Measurements from ENCODE around the gene STK33.

STK33 gene

GRCh38 chr11:8426076-8426475 lies 168.0 kb downstream of the STK33 start:
- no peak for DNase-seq (ENCODE audit: low read depth in 3 of 3)

- DNase-seq (ENCODE audit: low read depth in 3 of 3), result no peak
Measured at GRCh38 chr11:8415195-8415594, 178.8 kb downstream of the STK33 start.

- no peak for DNase-seq (ENCODE audit: low read depth in 3 of 3)
Measured at GRCh38 chr11:8408151-8408941, 185.7 kb downstream of the STK33 start.

- no peak for DNase-seq (ENCODE audit: low read depth in 3 of 3)
Measured at GRCh38 chr11:8403310-8403709, 190.7 kb downstream of the STK33 start.

DNA sequence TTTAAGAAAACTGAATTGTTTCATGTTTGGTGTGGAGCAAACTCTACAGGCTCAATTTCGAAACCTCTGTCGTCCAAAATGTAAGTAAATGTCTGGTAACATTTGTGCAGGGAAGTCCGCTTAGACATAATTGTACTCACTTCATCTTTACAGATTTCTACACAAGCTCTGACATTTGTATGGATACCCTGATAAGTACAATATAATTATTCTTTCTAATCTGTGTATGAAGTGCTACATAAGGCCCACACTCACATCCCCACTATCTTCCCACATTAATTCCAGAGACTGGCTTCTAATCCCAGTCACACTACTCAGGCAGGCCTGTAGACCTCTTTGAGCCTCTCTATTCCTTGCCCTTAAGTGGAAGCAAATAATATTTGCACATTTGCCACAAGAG lies 201.1 kb downstream of the STK33 start:
- DNase-seq (ENCODE audit: low read depth in 3 of 3), result no peak

GRCh38 chr11:8392166-8392565 lies 201.9 kb downstream of the STK33 start:
- DNase-seq (ENCODE audit: low read depth in 3 of 3), result no peak

- no peak for DNase-seq (ENCODE audit: low read depth in 3 of 3)
Measured at GRCh38 chr11:8390851-8391612, 203.0 kb downstream of the STK33 start.

DNA sequence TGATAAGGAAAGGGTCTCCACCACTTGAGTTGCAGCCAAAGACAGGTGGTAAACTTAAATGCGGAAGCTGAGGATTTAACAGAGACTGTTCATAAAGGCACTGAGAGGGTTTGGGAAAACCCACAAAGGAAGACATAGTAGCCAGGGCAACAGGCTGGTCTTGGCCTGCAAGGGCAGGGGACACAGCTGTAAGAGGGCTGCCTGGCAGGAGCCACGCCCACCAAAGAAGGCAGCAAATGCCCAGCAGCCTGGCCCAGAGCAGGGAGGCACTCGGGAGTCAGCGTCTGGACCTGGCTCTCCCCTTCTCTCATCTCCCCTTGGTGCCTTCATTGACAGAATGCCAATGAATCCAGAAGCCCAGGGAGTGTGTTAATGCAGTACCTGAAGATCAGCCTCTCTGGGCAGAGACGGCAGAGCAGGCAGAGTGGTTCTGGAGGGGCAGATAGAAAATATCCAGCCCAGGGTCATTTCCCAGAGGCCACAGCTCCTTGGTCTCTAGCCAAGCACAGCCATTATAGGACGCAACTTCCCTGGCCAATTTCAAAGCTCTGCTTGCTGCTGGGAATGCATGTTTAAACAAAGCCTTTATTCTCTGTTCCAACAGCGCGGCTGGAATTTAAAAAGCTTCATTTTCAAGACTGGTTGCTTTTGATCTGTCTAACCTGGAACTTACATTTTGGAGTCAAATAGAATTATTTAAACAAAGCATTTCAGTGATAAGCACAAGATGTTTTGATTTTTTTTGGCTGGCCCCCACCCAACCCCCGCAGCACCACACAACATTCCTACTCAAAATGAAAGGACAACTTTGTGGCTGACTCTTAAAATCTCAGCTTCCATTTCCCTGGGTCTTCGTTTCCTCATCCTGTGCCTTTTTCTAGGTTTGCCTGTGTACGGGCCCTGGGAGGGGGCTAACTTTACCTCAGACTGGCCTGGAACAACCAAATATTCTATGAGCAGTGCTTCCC lies 204.7 kb downstream of the STK33 start:
- DNase-seq (ENCODE audit: low read depth in 3 of 3), result no peak

DNA sequence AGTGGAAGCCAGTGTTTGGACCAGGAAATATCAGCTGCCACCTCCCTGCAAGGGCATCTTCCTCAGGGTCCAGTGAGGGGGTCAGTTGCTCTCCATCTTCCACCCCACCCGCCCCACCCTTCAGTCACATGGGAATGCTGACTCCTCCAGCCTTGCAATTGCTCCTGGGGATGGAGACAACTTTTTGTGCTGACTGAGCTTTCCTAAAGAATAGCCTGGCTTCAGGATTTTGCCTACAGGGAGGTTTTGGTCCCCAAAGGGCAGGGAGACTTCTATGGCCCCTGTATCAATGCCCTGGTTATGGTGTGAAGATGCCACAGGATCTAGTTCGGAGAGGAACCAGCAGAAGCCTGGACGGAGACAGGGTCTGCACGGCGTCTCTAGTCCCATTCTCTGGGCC lies 206.3 kb downstream of the STK33 start:
- no peak for DNase-seq (ENCODE audit: low read depth in 3 of 3)

DNA sequence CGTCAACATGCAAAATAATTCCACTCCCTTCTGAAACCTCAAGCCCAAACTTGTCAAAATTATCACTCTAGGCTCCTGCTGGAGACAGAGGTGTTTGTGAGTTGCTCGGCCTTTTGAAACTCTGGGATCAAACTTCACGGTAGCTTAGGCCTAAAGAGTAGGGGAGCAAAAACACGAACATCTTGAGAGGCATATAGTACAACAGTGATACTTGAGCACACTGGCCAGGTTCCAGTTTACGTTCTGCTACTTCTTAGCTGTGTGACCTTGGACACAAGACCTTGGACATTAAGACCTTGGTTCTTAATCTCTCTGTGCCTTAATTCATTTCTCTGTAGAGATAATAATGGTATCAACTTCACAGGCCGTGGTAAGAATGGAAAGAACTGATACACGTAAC lies 206.9 kb downstream of the STK33 start:
- no peak for DNase-seq (ENCODE audit: low read depth in 3 of 3)

DNA sequence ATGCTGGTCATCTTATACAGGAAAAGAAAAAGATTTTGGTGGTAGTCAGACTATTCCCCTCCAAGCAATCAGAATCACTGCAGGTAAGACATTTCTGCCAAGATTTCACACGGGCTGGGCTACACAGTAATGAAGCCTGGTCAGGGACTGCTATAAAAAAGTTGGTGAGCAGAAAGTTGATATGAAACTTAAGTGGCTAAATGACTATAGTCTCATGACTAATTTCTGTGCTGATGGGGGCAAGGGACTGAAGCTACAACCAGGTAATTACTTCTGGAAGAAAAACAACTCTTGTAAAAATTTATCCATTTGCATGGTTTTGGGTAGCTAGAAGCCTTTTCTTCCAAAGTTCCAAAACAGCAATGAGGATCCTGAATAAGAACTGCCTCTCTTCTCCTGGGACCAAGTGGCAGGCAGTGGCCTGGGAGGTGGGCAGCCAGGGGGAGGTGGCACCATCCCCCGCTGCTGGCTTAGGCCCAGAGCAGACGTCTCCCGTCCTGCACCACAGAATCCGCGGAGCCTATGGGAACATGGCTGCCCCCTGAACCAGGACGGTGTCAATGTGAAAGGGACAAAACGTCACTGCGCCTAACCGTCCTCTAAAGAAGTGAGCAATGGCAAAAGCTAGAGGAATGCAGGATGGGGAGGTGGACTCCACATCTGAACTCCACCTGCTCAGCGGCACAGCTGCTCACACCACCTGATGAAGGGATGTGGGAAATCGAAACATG lies 207.7 kb downstream of the STK33 start:
- DNase-seq (ENCODE audit: low read depth in 3 of 3), result no peak

GRCh38 chr11:8384199-8384821 lies 209.7 kb downstream of the STK33 start:
- no peak for DNase-seq (ENCODE audit: low read depth in 3 of 3)

DNA sequence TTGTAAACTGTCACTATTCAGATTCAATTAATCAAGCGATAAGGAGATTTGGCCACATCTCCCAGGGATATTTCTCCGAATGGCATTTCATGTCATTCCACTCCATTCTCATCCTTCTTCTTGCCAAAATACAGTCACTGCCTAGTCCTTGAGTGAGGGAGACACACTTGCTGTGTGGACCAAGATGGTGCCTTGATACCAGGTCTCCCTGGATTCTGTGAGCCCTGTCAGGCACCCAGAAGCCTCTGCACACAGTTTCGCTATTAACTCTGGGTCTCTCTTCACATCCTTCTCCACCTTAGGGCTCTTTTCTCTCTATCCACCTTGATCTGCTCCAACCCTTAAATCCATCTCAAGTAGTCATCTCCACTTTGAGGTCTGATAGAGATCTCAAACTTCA lies 210.4 kb downstream of the STK33 start:
- DNase-seq (ENCODE audit: low read depth in 3 of 3), result no peak

DNA sequence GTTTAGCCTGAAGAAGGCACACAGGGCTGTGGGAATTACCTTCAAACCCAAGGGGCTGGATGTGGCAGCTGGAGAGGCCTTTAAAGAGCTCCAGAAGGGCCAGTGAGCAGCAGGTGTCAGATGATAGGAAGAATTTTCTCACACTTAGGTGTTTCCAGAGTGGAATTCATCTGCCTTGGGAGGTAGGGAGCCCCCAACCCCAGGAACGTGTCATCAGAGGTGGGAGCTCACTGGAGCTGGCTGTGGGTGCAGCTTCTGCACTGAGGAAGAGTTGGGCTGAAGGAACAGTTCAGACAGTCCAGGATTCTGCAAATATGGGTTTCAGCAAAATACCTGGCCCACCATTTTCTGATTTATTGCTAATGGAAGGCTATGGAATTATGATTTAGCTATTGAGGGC lies 210.8 kb downstream of the STK33 start:
- DNase-seq (ENCODE audit: low read depth in 3 of 3), result no peak

- no peak for DNase-seq (ENCODE audit: low read depth in 3 of 3)
Measured at GRCh38 chr11:8382436-8383053, 211.5 kb downstream of the STK33 start.

GRCh38 chr11:8381871-8382396 lies 212.1 kb downstream of the STK33 start:
- DNase-seq (ENCODE audit: low read depth in 3 of 3), result no peak

- DNase-seq (ENCODE audit: low read depth in 3 of 3), result no peak
Measured at GRCh38 chr11:8381343-8381742, 212.7 kb downstream of the STK33 start.

GRCh38 chr11:8375932-8376331 lies 218.1 kb downstream of the STK33 start:
- no peak for DNase-seq (ENCODE audit: low read depth in 3 of 3)

- DNase-seq (ENCODE audit: low read depth in 3 of 3), result no peak
Measured at GRCh38 chr11:8375460-8375859, 218.6 kb downstream of the STK33 start.

DNA sequence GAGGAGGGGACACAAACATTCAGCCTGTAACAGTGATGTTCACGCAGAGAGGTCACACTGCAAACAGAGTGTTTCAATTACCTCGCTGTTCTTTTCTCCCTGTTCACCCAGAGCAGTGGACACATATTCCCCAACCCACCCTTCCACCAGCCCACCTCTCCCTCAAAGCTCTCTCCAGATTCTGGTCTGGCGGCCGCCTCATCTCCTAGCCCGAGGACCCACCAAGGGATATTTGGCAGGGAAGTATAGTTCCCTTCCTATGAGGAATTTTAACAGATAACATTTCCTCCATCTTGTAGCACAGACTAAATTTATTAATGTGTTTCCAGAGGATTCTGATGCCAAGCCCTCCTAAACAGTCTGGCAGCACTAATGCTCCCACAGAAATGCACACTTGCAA lies 219.3 kb downstream of the STK33 start:
- DNase-seq (ENCODE audit: low read depth in 3 of 3), result no peak

All from stimulated activated CD4-positive, alpha-beta T cell treated with anti-CD3 and anti-CD28 coated beads, TNF-alpha, amount 100 ng/mL, for 24 hours (primary cell).